ENCODE results near the gene ACTRT3.

The ACTRT3 gene

Small RNAs within 50 kb of the gene (small RNA-seq; reads per million reads assigned to genes)
- 0 reads per million in 2 experiments for gene RNU6-637P
